ENCODE measurements around the gene C4orf33. TPM values are rescaled to one million over a fixed set of nuclear protein-coding genes. Genes with fewer than 3 reads are reported as not detected.

The C4orf33 gene
- total and polyA plus RNA-seq, 3 donors from 2014 or later = 7.2 to 17.2 (median 17.0) TPM

DNA sequence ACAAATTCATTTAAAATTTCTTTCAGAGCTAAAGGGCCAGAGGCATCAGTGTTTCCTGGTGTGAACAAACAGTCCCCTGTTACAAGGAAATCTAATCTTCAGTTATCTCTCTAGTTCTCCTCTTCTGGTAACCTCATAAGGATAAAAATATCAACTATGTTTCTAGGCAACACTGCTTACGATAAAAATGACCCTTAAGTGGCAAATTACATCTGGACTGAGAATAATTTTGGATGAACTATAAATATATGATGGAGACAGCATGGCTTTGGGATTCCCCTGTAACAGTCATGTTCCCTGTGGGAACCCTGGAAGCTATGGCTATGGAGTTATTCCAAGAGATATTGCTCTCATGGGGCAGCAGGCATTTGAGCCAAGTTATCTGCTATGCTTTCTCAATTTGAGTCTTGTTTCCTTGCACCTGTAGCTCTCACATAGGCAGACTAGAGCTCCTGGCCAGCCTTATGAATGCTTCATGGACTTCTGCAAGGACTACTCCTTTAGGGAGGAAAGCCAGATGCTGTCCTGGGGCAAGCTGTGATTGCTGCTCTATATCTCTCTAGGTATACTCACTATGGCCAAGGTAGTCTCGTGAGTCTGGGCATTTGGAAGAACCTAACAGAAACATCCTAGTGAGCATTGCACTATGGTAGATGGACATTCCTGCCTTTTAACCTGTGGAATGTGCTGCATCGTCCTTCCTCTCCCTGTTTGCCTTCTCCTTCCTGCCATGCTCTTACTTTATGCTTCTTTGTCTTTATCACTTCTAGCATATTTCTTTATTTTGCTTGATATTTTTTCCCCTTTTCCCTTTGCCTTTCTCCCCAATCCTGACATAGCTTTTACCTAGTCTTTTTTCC is 14.2 kb downstream of the C4orf33 start:
- Histone ChIP-seq H3K4me1 (peaks cover 5% of the 10 kb centered on the region), H3K36me3 (ENCODE audit: low read depth, missing control alignments) (no peaks in the 10 kb centered on the region), H3K9me3 (no peaks in the 10 kb centered on the region), H3K4me3 (no peak overlapping the region), H3K27me3 (no peaks in the 10 kb centered on the region), H3K27ac (no peak overlapping the region)
- WGBS, 2 donors = 77 to 83% methylated on average over 3 of the region's 3 CpGs
- DNase-seq = no peak
- no peak for TF ChIP-seq POLR2A (IDR thresholded peaks at IDR 0.05)
- TF ChIP-seq, protein P1, sequence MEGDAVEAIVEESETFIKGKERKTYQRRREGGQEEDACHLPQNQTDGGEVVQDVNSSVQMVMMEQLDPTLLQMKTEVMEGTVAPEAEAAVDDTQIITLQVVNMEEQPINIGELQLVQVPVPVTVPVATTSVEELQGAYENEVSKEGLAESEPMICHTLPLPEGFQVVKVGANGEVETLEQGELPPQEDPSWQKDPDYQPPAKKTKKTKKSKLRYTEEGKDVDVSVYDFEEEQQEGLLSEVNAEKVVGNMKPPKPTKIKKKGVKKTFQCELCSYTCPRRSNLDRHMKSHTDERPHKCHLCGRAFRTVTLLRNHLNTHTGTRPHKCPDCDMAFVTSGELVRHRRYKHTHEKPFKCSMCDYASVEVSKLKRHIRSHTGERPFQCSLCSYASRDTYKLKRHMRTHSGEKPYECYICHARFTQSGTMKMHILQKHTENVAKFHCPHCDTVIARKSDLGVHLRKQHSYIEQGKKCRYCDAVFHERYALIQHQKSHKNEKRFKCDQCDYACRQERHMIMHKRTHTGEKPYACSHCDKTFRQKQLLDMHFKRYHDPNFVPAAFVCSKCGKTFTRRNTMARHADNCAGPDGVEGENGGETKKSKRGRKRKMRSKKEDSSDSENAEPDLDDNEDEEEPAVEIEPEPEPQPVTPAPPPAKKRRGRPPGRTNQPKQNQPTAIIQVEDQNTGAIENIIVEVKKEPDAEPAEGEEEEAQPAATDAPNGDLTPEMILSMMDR (IDR thresholded peaks at IDR 0.05) = no peak
- intact Hi-C loops (cut with DNase I; ENCODE audit: low total_unique reads) = no loop called here

DNA sequence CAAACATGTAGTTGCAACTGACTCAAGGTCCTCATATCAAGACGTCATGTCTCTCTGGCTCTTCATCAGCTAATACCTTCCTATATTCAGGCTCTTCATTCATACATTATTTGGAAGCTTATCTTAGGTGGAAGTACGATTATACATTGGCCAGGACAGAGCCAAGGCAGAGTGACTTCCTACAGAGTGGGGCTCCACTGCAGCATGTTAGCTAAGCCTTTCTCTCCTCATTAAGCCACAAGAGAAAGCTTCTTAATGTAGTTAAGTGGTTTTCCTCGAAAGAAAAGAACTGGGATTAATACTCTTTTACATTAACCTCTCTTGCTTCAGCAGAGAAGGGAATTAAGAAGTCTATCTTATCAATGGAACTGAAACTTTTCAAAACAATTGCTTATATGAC is 15.0 kb downstream of the C4orf33 start:
- DNase-seq = no peak
- Histone ChIP-seq H3K4me3 (no peak overlapping the region), H3K27me3 (no peaks in the 10 kb centered on the region), H3K9me3 (no peaks in the 10 kb centered on the region), H3K4me1 (peaks cover 5% of the 10 kb centered on the region), H3K27ac (no peak overlapping the region), H3K36me3 (ENCODE audit: low read depth, missing control alignments) (no peaks in the 10 kb centered on the region)
- 80 to 83% methylated on average over 3 of the region's 3 CpGs for WGBS, 2 donors
- TF ChIP-seq, protein P1 (IDR thresholded peaks at IDR 0.05) = no peak
- TF ChIP-seq POLR2A (IDR thresholded peaks at IDR 0.05) = no peak
- intact Hi-C loops (cut with DNase I; ENCODE audit: low total_unique reads) = no loop called here

DNA sequence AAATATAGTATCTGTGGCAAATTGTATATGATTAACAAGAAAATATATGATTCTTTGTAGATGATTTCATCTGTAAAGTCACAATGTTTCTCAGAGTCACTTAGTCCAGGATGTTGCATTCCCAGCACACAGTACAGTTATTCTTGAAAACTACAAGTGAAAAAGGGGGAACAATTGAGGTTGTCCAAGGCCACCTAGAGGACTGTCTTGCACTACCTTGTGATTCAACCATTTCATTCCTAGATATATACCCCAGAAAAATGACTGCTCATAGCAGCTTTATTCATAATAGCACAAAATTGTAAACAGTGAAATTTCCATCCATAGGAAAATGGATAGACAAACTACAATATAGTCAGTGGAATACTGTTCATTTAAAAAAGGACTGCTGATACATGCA is 16.0 kb downstream of the C4orf33 start:
- Histone ChIP-seq H3K27me3 (no peaks in the 10 kb centered on the region), H3K4me3 (no peak overlapping the region), H3K4me1 (peaks cover 5% of the 10 kb centered on the region), H3K27ac (no peak overlapping the region), H3K9me3 (no peaks in the 10 kb centered on the region), H3K36me3 (ENCODE audit: low read depth, missing control alignments) (no peaks in the 10 kb centered on the region)
- TF ChIP-seq POLR2A (IDR thresholded peaks at IDR 0.05) = no peak
- no peak for DNase-seq
- intact Hi-C loops (cut with DNase I; ENCODE audit: low total_unique reads) = no loop called here

DNA sequence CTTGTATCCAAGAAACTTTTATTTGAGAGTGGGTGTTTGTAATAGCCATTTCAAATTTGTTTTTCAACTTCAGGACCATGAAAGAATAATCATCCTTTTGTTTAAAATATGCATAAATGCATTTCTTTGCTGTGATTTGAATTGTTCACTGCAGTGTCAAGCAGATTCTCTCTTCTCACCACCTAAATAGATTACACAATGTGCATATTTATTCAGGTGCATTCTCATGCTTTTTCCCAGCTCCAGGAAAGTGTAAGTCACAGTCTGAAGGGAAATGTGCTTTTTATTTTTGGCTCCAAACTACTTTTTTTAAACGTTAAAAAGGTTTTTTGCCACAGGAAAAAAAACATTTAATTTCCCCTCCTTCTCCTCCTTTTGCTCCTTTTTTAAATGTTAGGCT is 17.5 kb downstream of the C4orf33 start:
- H3K4me1 ChIP-seq = peaks cover 5% of the 10 kb centered on the region
- no peaks in the 10 kb centered on the region for H3K27me3 ChIP-seq
- no peak overlapping the region for H3K4me3 ChIP-seq

DNA sequence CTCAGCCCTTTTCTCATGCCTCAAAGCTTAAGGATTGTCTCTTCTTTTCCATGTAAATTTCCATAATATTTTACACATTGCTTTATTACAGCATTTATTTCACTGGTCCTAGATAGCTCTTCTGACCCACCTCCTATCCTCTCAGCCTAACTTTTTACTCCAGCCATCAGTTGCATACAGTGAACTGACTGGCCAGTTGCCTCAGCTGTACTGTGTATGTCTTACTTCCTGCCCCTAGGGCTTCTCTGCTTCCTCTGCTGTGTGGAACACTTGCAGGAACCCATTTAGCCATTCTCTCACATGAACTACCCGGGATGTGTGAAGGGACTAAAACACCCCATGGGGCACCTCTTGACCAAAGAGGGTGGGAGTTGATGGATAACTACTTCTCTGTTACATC is 18.0 kb downstream of the C4orf33 start:
- no peak for DNase-seq
- Histone ChIP-seq H3K36me3 (ENCODE audit: low read depth, missing control alignments) (no peaks in the 10 kb centered on the region), H3K9me3 (no peaks in the 10 kb centered on the region), H3K4me1 (peaks cover 4% of the 10 kb centered on the region), H3K27me3 (no peaks in the 10 kb centered on the region), H3K27ac (no peak overlapping the region), H3K4me3 (no peak overlapping the region)
- TF ChIP-seq, protein P1 (IDR thresholded peaks at IDR 0.05) = no peak
- TF ChIP-seq POLR2A (IDR thresholded peaks at IDR 0.05) = no peak
- 86 to 90% methylated on average over 1 of the region's 1 CpG for WGBS, 2 donors
- intact Hi-C loops (cut with DNase I; ENCODE audit: low total_unique reads) = no loop called here

More for the DNA sequence above, 17.5 kb downstream of the C4orf33 start:
- no peak for TF ChIP-seq POLR2A (IDR thresholded peaks at IDR 0.05)
- TF ChIP-seq, protein P1 (IDR thresholded peaks at IDR 0.05) = no peak
- 28 to 42% methylated on average over 1 of the region's 1 CpG for WGBS, 2 donors
- H3K36me3 ChIP-seq (ENCODE audit: low read depth, missing control alignments) = no peaks in the 10 kb centered on the region
- no peak overlapping the region for H3K27ac ChIP-seq
- no peak for DNase-seq
- intact Hi-C loops (cut with DNase I; ENCODE audit: low total_unique reads) = no loop called here
- no peaks in the 10 kb centered on the region for H3K9me3 ChIP-seq
